H1 (cell line): Measurements from ENCODE around the gene DHRS13.

ENCODE experiments used
- CEBPB ChIP-seq: IDR thresholded peaks from 2 replicates; pipeline ENCODE4 v1.6.1; 2012; ENCODE audit warnings: low read depth, low read length
- CHD1 ChIP-seq: IDR thresholded peaks from 2 replicates; pipeline ENCODE4 v1.6.1; 2012; ENCODE audit warnings: low read depth, low read length, improper control_type of control experiment
- CTCF ChIP-seq, 3 experiments: IDR thresholded peaks; 1 replicate in 2 of 3; 2 replicates in 1 of 3; pipeline versions ENCODE4 v1.5.1 to v1.6.1; 2011; ENCODE audit warnings: low read length in 3 of 3, mild to moderate bottlenecking in 3 of 3, inconsistent platforms in 2 of 3, low read depth in 1 of 3, moderate library complexity in 1 of 3; ENCODE audit not compliant: insufficient read depth in 1 of 3; ENCODE audit errors: control extremely low read depth in 1 of 3
- E2F6 ChIP-seq: IDR thresholded peaks from 2 replicates; pipeline ENCODE4 v1.6.1; 2012; ENCODE audit warnings: inconsistent platforms
- EP300 ChIP-seq, 2 experiments: IDR thresholded peaks; 1 replicate in 1 of 2; 2 replicates in 1 of 2; pipeline ENCODE4 v1.6.1; 2011 to 2012; ENCODE audit warnings: low read depth in 2 of 2, low read length in 2 of 2, mild to moderate bottlenecking in 2 of 2, borderline replicate concordance in 1 of 2, inconsistent platforms in 1 of 2, moderate library complexity in 1 of 2
- POLR2AphosphoS5 ChIP-seq: IDR thresholded peaks from 2 replicates; pipeline ENCODE4 v1.6.1; 2011; ENCODE audit warnings: low read depth, low read length
- RFX5 ChIP-seq: IDR thresholded peaks from 2 replicates; pipeline ENCODE4 v1.6.1; 2011; ENCODE audit warnings: low read depth, low read length, improper control_type of control experiment, borderline replicate concordance
- SP1 ChIP-seq: IDR thresholded peaks from 2 replicates; pipeline ENCODE4 v1.6.1; 2011; ENCODE audit warnings: low read depth, low read length
- SP2 ChIP-seq: IDR thresholded peaks from 2 replicates; pipeline ENCODE4 v1.6.1; 2012; ENCODE audit warnings: mild to moderate bottlenecking, low read length, inconsistent platforms

GRCh38 chr17:28951428-28951990, 48.6 kb upstream of the DHRS13 start, which contains the start of gene PHF12:
- TF ChIP-seq CEBPB = no peak
- TF ChIP-seq SP1 = no peak
- no peak for TF ChIP-seq E2F6
- TF ChIP-seq CTCF (IDR thresholded peaks at IDR 0.05; ENCODE audit: control extremely low read depth in 1 of 3, insufficient read depth in 1 of 3, low read depth in 1 of 3, low read length in 3 of 3) = no peak
- TF ChIP-seq CHD1 = no peak
- no peak for TF ChIP-seq SP2
- no peak; the same call in 1 of the 2 replicates for TF ChIP-seq POLR2AphosphoS5
- TF ChIP-seq RFX5 = no peak
- TF ChIP-seq EP300 (IDR thresholded peaks at IDR 0.05; ENCODE audit: borderline replicate concordance in 1 of 2, low read depth in 2 of 2, low read length in 2 of 2) = no peak
